HG02623 (cell line): Measurements from ENCODE around the gene DPY30.
A peak's percentile ranks its signal among the peaks of the same experiment; 100 is the strongest.
"Not testable (repeated sequence)": the region's sequence is repeated elsewhere in the genome, so short reads cannot be mapped to it uniquely, and the experiment has no call there.

Experiments
- ATAC-seq: cut with Tn5 transposase; IDR thresholded peaks from one replicate; pipeline ENCODE4 v1.9.1; 2021; ENCODE audit warnings: moderate library complexity; ENCODE audit not compliant: unreplicated experiment

Gene DPY30

GRCh38 chr2:32039447-32040219, at the start of gene DPY30:
DPY30 (minus strand) TSS chr2:32039805; CDS start chr2:32039456, 349 bp downstream.
- ATAC-seq = peak; percentile 79

DNA sequence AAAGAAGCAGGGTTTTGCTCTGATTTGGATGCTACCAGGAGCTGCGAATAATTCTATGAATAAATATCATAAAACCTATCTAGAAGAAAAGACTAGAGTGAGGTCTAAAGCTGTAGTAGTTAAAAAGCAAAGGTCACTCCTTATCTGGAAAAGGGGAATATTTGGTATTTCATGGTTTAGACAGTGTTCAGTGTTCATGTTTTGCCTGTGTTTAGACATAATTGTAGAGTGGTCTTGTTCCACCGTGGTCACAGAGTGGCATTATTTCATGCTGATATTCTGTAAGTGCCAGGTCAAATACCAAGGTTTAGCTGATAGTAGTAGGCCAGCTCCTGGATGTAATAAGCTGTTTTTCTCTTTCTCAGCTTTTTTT, 34.5 kb upstream of the DPY30 start:
- no peak for ATAC-seq

GRCh38 chr2:32067549-32067948, 27.9 kb upstream of the DPY30 start:
- ATAC-seq = no peak

- no peak for ATAC-seq
Measured at GRCh38 chr2:32064713-32065112, 25.1 kb upstream of the DPY30 start.

- peak; percentile 2 for ATAC-seq
Measured at GRCh38 chr2:32064021-32064601, 24.5 kb upstream of the DPY30 start.

GRCh38 chr2:32063310-32064020, 23.9 kb upstream of the DPY30 start, which contains the start of gene SPAST:
SPAST (plus strand) TSS chr2:32063556; CDS start chr2:32063832, 276 bp downstream.
- ATAC-seq = peak; percentile 93

DNA sequence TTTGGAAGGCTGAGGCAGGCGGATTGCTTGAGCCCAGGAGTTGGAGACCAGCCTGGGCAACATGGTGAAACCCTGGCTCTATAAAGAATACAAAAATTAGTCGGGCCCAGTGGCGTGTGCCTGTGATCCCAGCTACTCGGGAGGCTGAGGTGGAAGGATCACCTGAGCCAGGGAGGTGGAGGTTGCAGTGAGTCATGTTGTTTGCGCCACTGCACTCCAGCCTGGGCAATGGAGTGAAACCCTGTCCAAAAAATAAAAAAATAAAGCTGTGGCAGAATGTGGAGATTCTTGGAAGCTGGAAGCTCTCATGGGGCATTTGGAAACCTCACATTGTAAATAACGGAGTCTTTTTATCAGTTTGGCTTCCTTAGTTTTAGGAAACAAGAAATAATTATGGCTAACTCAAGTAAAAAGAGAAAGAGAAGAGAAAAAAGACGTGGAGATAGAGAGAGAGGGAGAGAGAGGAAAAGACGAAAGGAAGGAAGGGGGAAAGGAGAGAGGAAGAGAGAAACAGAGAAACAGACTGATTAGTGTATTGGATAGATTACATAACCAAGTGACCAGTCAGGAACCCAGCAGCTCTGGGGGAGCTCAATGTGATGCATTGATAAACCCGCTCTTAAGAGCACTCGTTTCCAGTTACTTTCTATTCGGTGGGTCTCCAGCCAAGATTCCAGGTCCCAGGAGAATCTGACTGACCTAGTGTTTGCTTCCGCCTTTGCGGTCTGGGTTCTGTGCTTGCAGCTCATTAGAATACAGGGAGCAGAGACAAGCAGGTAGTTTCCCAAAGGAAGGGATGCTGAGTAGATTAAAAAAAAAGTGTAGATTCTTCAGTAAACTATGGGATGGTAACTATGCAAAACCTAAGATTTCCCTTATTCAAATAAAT, 22.6 kb upstream of the DPY30 start:
- ATAC-seq = no peak

GRCh38 chr2:32061430-32061829, 21.8 kb upstream of the DPY30 start:
- no peak for ATAC-seq

DNA sequence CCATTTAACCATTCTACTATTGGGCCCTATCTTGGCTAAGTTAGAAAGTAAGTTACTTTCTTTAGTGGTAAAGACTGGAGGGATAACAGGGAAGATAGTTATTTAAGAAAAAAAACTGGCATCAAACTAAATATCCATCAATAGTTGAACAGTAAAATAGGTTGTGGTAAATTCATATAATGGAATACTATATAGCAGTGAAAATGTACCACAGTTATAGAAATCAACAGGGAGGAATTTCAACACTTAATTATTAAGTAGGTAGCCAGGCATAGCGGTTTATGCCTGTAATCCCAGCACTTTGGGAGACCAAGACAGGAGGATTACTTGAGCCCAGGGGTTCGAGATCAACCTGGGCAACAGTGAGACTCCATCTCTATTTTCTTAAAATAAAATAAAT, 20.7 kb upstream of the DPY30 start:
- no peak for ATAC-seq

DNA sequence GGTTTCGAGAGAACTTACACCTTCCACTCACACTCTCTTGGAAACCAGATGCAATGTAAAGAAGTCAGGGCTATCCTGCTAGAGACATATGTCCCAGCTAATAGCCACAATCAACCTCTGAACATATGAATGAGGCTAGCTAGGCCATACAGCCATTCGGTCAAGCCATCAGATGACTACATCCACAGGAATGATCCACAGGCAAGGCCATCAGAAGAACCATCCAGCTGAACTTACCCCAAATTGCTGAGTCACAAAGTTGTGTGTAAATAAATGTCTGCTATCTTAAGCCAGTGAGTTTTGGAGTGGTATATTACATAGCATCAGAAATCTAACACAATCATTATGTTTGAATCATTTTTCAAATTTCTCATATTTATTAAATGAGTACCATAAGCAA, 18.5 kb upstream of the DPY30 start:
- no peak for ATAC-seq

GRCh38 chr2:32054583-32054982, 15.0 kb upstream of the DPY30 start:
- not testable (repeated sequence) for ATAC-seq

DNA sequence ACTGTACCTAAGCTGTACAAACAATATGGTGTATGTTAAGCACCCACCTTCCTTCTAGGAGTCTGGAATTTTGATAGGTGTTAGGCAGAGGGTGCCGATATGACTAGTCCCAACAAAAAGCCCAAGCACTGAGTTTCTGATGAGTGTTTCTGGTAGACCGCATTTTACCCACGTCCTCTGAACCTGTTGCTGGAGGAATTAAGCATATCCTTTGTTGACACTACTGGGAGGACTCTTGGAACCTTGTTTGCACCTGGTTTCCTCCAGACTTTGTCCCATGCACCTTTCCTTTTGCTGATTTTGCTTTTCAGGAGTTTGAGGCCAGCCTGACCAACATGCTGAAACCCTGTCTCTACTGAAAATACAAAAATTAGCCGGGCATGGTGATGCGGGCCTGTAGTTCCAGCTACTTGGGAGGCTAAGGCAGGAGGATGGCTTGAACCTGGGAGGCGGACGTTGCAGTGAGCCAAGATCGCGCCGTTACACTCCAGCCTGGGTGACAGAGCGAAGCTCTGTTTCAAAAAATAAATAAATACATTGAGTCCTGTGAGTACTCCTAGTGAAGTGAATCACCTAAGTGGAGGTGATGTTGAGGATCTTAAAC, 12.3 kb upstream of the DPY30 start:
- no peak for ATAC-seq

GRCh38 chr2:32043561-32043960, 4.0 kb upstream of the DPY30 start:
- ATAC-seq = no peak

GRCh38 chr2:32034198-32034887, 5.3 kb downstream of the DPY30 start:
- ATAC-seq = not testable (repeated sequence)

DNA sequence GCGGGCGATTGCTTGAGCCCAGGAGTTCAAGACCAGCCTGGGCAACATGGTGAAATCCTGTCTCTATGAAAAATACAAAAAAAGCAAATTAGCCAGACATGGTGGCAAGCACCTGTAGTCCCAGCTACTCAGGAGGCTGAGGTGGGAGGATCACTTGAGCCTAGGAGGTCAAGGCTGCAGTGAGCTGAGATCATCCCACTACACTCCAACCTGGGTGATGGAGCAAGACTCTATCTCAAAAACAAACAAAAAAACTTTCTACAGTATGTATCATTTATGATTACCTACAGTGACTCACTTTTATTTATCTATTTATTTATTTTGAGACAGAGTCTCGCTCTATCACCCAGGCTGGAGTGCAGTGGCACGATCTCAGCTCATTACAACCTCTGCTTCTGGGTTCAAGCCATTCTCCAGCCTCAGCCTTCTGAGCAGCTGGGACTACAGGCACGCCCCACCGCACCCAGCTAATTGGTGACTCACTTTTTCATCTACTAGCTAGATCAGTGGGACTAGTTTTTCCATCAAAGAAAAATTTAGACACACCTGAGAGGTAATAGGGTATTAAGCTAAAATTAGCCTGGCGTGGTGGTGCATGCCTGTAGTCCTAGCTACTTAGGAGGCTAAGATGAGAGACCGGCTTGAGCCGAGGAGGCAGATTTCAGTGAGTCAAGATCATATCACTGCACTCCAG, 20.7 kb downstream of the DPY30 start:
- ATAC-seq = not testable (repeated sequence)

DNA sequence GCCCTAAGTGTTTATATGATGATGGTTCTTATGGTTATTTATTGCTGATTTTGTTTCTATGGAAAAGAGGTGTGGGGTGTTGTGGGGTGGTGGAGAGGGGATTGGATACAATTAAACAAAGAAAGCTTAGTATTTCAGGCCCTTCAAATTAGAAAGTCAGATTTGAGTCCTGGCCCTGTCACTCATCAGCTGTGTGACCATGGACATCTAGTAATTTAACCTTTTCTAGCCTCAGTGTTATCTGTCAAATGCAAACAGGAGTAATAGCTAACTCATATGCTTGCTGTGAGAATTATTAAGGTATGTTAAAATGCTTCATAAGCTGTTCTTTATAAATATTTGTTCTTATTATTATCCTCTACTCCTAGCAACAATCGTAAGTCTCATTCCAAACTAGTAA, 26.7 kb downstream of the DPY30 start:
- ATAC-seq = no peak

- ATAC-seq = no peak
Measured at GRCh38 chr2:32011485-32011960, 28.1 kb downstream of the DPY30 start.

- peak; percentile 60 for ATAC-seq
Measured at GRCh38 chr2:32010670-32011484, 28.7 kb downstream of the DPY30 start, which contains the start of gene MEMO1. MEMO1 (minus strand) TSS chr2:32011008; CDS start chr2:32010247, 761 bp downstream.
